Lung microvascular endothelial cell (primary cell): ENCODE results near the gene FIBCD1. TPM values are rescaled to one million over a fixed set of nuclear protein-coding genes. Genes with fewer than 3 reads are reported as not detected.
"Not testable (repeated sequence)": the region's sequence is repeated elsewhere in the genome, so short reads cannot be mapped to it uniquely, and the experiment has no call there.

ENCODE experiments used
- DNase-seq, 2 donors: peaks; one replicate each; pipeline versions ENCODE4 v3.0.0 to v3.0.0-alpha.2; 2010; ENCODE audit warnings: low read depth in 2 of 2
- total RNA-seq: library from RNA; depleted of rRNA; stranded (reverse); fragments of >200 nt; gene quantifications from 2 replicates; pipeline ENCODE4 v1.2.1, GENCODE V29; 2014

The FIBCD1 gene
- total RNA-seq, 1 donor from 2014 or later, result not detected

DNA sequence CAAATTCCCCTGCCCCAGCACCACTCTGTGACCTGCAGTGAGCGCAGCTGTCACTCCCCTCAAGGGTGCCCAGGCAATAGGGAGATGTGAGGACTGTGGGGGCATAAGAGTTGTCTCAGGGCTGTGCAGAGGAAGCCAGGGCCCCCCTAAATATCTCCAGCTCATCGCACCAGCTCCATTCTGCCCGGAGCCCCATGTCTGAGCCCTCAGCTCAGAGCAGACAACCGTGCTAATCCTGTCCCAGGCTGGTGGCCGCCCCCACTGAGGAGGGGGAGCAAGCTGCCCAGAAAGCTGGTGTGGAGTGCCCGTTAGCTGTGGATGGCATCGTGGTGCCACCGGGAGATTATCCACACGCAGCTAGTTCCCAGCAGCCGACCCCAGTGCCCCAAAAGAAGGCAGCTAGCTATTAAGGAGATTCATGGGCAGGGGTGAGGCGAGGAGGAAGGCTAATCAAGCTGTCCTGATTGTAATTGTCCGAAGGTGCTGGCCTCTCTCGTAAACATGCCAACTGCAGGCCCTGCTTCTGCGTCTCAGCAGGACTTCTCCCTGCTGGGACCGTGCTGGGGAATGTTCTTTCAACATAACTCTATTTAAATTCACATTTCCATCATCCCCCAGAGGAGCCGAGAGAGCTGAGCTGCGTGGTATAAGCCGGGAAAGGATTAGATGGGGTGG lies 17.0 kb upstream of the FIBCD1 start:
- DNase-seq, result no peak

DNA sequence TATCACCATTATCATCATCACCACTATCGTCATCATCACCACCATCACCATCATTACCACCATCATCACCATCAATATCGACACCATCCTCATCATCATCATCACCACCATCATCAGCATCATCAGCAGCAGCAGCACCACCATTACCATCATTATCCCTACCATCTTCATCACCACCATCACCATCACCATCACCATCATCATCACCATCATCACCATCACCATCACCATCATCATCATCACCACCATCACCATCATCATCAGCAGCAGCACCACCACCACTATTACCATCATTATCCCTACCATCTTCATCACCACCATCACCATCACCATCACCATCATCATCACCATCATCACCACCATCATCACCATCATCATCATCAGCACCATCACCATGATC lies 15.9 kb upstream of the FIBCD1 start:
- DNase-seq, result not testable (repeated sequence)

DNA sequence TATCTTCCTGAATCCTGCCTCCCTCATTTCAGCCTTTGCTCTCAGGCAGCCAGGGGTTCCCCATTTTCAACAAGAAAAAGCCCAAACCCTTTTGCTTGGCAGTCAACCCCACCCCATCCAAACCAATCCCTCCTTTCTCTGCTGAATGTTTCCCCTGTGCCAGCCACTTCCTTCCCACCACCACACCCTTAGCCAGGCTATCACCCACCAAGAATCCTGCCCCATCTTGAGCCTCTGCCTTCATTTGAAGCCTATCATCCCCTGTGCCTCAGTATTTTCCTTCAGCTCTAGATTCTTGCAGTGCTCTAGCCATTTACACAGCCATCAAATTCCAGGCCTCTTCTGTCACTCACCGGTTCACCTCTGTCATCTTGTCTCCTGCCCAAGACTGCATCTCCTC lies 15.3 kb upstream of the FIBCD1 start:
- no peak for DNase-seq

DNA sequence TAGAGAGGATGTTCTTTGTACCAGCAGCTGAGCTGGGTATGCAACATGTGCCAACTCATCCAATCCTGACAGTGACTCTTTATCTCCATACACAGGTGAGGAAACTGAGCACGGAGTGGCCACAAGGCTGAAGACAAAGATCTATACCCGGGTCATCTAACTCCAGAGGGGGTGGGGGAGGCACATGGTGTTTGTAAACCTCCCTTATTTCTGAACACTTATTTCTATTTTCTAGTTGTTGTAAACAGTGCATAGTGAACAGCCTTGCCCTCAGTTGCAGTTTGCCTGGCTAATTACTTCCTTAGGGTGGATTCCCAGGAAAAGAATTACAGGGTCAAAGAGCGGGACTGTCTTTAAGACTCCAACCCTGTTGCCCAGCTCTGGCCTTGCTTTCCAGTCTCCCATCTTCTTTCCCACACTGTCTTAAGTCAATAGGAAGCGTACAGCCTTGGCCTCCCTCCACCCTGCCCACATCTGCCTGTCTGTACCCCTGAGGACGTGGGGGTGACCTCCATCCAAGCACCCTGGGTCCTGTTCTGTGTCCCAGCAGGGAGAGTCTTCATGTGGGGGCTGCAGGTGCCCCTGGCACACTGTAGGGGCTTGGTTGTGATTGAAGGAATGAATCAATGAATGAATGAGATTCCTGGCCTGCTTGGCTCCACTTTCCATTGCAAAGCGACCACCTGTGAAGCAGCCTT lies 13.2 kb upstream of the FIBCD1 start:
- no peak for DNase-seq

DNA sequence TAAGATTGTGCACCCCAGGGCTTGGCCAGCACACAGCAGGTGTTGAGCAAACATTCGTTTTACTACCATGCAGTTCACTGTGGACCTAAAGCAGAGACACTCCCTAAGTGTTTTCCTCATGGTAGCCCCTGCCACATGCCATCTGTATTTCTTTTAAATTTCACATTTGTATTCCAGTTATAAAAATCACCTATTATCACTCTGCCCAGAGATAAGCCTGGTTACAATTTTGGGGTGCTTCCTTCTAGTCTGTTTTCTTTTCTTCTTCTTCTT lies 10.9 kb upstream of the FIBCD1 start:
- DNase-seq, result no peak

DNA sequence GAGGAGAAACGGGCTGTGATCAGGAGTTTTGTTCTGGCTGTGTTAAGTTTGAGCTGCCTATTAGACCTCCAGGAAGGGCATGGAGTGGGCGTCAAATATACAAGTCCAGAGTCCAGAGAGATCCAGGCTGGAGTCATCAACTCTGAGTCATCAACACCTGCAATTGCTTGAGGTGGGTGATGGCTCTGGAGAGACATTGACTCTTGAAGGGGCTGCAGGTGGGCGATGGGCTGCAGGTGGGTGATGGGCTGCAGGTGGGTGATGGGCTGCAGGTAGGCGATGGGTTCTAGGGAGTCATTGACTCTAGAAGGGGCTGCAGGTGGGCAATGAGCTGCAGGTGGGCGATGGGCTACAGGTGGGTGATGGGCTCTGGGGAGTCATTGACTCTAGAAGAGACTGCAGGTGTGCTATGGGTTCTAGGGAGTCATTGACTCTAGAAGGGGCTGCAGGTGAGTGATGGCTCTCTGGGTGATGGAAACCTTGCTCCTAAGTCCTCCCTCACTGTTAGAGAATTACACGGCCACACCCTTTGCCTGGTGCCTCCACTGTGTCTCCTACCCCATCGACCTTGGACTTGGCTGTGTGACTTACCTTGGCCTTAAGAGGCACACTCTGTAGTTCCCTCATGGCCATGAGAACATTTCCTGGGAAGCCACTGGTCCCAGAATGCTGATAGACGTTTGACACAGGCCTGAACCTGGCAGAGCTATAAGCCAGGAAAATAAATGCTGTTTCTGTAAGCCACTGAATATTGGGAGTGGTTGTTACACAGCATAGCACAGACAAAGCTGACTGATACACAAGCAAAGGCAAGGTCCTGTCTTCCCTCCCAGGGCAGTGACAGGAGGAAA lies 10.4 kb upstream of the FIBCD1 start:
- no peak for DNase-seq

DNA sequence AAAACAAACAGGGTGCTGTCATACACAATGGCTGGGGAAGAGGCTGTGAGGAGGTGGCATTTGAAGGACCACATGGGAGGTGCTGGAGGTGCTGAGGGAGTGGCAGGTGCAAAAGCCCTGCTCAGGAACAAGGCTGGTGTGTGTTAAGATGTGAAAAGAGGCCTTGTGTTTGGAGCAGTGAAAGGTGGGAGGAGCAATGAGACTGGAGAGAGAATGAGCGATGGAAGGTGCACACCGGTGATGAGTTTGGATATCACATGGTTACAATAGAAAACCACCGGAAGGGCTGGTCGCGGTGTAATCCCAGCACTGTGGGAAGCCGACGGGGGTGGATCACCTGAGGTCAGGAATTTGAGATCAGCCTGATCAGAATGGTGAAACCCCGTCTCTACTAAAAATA lies 9.2 kb upstream of the FIBCD1 start:
- no peak for DNase-seq

DNA sequence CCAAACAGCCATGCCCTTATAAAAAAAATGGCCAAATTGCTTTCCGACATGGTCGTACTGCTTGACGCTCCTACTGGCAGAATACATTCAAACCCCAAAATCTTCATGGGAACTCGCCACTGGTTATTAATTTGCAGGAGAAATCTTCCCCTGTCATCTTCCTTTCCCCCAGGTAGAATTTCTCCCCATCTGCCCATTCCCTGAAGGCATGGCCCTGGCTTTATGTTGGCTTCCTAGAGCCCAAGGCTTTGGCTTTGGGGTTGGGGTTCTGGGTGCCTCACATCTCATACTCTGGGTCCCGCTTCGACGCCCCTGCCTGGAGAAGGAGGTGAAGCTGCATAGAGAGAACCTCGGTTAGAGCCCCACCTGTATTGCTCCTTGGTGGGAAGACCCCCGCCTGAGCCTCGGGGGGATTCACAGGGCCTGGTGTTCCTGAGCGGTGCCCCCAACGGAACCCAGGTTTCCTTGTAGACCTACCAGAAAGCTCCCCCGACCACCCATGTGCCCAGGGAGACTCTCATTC lies 8.6 kb upstream of the FIBCD1 start:
- DNase-seq, result no peak

DNA sequence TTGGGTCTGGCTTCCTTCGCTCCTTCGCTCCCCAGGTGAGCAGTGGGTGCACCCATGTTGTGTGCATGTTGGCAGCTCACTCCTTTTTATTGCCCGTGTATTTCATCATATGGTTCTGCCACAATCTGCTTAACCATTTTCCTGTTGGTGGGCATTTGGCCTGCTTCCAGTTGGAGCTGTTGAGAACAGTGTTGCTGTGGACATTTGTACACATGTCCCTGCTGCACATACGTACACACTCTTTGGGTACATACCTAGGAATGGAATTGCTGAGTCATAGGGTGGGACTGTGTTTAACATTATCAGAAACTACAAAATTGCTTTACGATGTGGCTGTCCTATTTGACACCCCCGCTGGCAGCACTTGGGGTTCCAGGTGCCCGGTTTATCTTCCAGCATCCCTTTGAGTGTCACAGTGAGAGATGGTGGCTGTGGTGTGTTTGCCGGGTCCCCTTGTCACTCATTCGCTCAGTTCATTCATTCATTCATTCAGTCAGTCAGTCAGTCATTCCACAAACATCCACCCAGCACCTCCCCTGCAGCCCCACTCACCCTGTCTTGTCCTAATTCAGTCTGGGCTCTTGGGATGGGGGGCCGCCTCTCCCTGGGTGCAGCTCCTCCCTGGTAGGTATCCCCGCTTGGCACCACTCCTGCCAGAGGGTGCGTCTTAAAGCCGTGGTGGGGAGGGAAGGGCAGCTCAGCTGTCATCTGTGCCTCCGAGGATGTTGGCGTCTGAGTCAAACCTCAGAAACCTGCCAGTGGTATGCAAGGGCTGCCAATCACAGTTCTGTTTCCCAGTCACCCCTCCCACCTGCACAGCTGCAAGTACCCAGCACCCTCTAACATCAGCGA lies 7.9 kb upstream of the FIBCD1 start:
- DNase-seq, result no peak

DNA sequence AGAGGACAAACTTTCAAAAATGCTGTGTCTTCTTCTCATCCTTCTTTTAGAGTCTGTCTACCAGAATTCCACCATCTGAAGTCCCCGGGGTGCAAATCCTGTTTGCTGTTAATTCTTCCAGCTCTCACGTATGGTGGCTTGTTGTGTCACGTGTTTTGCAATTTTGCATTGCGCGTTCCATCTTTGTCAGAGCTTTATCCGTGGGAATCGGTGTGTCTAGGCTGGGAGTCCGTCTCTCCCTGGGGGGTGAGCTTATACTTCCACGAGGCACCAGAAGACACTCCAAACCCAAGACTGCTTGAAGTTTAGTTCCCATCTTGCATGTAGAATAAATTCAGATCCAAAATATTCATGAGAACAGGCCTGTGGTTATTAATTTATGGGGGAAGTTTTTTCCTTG lies 6.1 kb upstream of the FIBCD1 start:
- DNase-seq, result no peak

DNA sequence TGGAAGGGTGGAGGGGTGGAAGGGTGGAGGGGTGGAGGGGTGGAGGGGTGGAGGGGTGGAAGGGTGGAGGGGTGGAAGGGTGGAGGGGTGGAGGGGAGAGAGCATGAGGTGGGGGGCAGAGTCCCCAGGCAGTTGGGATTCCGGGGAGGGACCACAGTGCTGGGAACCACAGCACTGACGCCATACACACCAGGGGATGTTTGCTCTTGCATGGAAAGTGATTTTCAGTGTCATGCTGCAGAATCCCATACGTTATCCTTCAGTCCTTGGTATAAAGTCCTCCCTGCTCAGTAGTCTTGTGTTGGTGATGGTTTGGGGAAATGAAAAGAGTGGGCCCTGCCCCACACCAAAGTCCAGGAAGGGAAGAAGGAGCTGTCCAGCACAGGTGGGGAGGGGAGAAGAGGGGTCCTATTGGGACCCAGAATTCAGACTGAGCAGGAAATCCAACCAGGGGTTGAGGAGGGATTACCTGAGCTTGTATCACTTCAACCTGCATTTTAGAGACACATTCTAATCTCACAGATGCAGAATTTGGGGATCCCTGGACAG lies 5.5 kb upstream of the FIBCD1 start:
- DNase-seq, result no peak

DNA sequence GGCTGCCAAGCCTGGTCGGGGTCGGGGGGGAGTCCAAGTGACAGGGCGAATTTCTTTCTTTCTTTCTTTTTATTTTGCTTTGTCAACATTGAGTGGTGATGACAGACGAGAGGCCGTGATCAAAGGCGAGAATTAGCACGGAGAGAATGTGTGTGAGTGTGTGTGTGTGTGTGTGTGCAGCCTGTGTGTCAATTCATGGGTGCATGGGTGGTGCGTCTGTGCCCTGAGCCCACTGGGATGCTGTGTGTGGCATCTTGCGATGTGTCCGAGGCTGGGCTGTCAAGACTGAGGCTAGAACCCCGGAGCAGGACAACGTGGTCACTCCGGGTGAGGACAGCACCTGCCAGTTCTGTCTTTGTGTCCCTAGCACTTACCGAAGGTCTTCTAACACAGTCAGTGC lies 4.7 kb upstream of the FIBCD1 start:
- DNase-seq, result no peak

DNA sequence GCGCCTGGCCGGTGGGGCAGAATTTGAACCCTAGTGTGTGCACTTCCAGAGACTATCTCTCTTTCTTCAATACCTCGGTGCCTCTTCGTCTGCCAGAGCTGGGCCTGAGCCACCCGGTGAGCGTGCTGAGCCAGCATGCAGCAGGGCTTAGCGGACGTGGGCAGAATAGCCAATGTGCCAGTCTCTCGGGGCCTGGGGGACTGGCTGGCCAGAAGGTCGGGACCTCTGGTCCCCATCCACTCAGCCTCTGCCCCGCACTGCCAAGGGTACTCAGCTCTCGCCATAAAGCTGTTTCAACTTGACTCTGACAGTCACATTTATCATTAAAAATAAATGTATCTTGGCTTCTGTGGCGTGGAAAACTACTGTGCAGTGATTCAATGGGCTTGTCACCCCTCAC lies 4.2 kb upstream of the FIBCD1 start:
- DNase-seq, result no peak

DNA sequence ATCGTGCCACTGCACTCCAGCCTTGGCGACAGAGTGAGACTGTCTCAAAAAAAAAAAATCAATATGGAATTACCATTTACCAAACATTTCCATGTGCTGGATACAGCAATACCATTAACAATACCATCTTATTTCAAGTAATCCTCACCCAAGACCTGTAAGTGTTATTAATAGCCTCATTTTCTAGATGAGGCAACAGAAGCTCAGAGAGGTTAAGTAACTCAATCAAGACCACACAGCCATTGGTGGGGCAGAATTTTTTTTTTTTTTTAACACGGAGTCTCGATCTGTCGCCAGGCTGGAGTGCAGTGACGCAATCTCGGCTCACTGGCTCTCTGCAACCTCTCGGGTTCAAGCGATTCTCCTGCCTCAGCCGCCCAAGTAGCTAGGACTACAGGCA lies 3.6 kb upstream of the FIBCD1 start:
- no peak for DNase-seq

DNA sequence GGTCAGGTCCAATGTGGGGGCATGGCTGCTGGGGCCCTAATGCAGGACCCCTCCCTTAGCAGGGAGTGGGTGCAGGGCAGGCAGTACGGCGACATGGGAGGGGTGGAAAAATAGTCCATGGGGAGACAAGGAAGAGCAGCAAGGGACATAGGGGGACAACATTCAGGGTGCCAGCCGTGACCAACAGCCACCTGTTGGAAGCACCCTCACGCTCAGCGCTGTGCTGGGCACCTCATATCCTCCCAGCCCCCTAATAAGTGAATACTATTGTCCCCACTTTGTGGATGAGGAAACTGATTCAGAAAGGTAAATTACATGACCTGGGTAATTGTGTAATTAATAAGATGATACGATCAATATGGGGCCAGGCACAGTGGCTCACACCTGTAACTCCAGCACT lies 3.0 kb upstream of the FIBCD1 start:
- no peak for DNase-seq

DNA sequence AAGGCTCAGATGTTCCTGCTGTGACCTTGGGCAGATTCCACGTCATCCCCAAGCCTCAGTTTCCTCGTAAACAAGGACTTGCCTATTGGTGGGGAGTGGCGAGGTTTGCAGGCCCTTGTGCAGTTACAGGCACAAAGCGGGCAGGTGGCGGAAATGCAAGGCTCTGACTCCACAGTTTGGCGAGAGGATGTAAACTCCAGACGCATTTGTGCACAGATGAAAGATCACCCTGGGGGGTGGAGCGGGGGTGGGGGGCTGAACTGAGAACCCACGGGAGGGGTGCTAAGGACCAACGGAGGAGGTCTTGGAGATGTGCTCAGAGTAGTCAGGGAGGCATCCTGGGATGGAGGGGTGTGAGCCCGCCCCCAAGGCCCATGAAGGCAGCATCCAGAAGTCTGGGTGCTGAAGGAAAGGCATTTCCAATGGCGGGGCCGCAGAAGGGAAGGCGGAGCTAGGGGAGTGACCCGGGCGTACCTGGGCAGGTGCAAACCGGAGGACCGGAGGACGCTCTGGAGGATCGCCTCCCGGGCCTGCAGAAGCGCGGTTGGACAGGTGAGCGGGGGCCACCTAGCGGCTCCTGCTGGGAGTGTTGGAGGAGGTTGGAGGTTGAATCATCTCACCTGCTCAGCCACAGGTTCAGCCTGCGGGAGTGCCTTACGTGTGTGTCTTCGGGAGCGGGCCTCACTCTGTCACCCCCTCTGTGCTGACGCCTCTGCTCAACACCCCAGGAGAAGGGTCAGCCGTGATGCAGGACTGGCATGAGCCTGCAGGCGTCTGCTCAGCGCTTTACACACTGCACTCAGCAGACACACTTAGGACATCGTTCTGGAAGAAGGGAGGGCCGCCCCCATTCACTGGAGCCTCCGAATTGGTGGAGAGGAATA lies 1.9 kb upstream of the FIBCD1 start:
- DNase-seq, result peak; percentile 38 to 69

DNA sequence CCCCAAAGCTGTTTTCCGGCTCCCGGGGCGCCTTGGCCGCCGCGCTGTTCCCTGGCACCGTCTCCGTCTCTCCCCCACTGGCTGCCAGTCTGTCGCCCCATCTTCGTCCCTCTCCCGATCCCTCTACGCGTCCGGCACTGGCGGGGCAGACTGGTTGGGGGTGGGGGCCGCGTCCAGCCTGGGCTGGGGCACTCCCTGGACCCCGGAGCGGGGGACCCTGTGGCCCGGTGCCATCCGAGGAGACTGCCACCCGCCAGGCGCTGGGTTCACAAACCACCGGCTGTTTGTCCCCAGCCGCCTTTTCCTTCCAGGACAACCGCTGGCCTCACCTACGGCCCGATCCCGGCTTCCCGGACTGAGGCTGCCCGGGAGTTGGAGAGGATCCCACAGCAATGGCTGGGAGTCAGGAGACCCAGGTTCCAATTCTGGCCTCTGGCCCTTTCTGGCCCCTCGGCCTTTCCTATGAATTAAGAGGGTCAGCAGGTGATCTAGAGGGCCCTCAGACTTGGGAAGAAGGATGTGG lies 1.0 kb upstream of the FIBCD1 start:
- DNase-seq, result no peak

DNA sequence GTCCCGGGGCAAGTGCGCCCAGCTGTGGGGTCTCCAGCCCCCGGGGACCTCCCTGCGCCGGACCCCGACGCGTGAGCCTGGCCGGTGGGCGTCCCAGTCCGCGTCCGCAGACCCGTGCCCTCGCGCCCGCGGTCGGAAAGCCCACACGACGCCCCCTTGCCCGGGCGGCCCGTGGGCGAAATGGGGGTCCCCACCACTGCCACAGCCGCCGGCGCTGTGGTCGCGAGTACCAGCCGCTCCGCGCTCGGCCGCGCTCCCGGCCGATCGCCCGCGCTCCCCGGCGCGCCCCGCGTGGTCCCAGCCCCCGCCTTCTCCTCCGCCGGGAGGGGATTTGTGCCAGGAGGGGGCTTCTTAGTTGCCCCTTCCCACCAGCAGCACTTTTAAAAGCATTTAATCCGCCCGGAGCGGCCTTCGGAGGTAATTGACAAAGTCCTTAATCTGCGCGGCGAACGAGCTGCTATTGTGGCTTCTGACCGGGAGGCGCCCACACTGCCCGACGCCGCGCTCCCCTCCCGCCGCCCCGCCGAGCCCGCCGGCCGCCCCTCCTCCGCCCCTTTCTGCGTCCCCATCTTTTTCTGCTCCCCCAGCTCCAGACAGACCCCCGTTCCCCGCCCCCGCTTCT lies 469 bp upstream of the FIBCD1 start:
- DNase-seq, result peak; percentile 15 to 23

DNA sequence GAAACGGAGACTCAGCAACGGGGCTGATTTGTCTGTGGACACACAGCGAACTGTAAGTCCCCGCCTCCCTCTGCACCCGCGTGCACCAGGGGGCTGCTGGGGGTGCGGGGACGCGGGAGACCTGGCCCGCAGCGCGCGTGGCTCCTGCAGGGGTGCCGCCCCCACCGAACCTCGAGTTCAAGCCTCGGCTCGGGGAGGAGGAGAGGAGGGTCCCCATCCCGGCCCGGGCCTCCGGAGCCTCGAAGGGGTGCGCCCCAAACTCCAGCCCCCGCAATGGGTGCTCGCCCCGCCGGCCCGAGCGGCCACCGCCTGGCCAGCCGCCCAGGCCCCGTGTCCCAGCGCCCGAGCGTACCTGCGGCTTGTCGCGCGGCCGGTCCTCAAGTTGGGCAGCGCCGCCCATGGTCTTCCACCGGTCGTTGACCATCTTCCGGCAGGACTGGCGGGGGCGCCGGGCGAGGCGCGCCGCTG lies 829 bp downstream of the FIBCD1 start:
- no peak for DNase-seq
